WTC11 (cell line): Measurements from ENCODE around the gene GTF2H1.

Source experiments
- ATF3 ChIP-seq: sonication (generic); formaldehyde crosslinking; conservative IDR thresholded peaks from 2 replicates; pipeline ENCODE4 v1.8.1; 2022; ENCODE audit warnings: mild to moderate bottlenecking, missing genetic modification reagents
- CBFB ChIP-seq: sonication (generic); formaldehyde crosslinking; IDR thresholded peaks from 2 replicates; pipeline ENCODE4 v1.8.1; 2022; ENCODE audit warnings: mild to moderate bottlenecking, low read depth, missing genetic modification reagents
- CTCF ChIP-seq: fragments of 200-600 bp; IDR thresholded peaks from 2 replicates; pipeline ENCODE4 v1.8.0; 2022; ENCODE audit warnings: antibody characterized with exemption
- E2F5 ChIP-seq: sonication (generic); formaldehyde crosslinking; IDR thresholded peaks from 2 replicates; pipeline ENCODE4 v1.8.1; 2022; ENCODE audit warnings: mild to moderate bottlenecking, moderate library complexity, missing genetic modification reagents
- ELF4 ChIP-seq: sonication (generic); formaldehyde crosslinking; IDR thresholded peaks from 2 replicates; pipeline ENCODE4 v1.8.1; 2022; ENCODE audit warnings: low read depth, mild to moderate bottlenecking, moderate library complexity, missing genetic modification reagents
- FOXP1 ChIP-seq: sonication (generic); formaldehyde crosslinking; IDR thresholded peaks from 2 replicates; pipeline ENCODE4 v1.8.0; 2022; ENCODE audit warnings: missing genetic modification reagents, mild to moderate bottlenecking, moderate library complexity, borderline replicate concordance
- GABPB1 ChIP-seq: sonication (generic); formaldehyde crosslinking; IDR thresholded peaks from 2 replicates; pipeline ENCODE4 v1.8.1; 2023; ENCODE audit warnings: mild to moderate bottlenecking, missing genetic modification reagents
- KAT7 ChIP-seq: sonication (generic); formaldehyde crosslinking; IDR thresholded peaks from 2 replicates; pipeline ENCODE4 v1.8.1; 2023; ENCODE audit warnings: missing genetic modification reagents, mild to moderate bottlenecking, borderline replicate concordance
- TF ChIP-seq, protein P1 (sequence below): sonication (generic); formaldehyde crosslinking; IDR thresholded peaks from 2 replicates; pipeline ENCODE4 v1.8.1; 2022; ENCODE audit warnings: low read depth, missing genetic modification reagents, borderline replicate concordance
- TF ChIP-seq, protein P2 (sequence below): sonication (generic); formaldehyde crosslinking; IDR thresholded peaks from 2 replicates; pipeline ENCODE4 v1.8.1; 2023; ENCODE audit warnings: mild to moderate bottlenecking, moderate library complexity, missing genetic modification reagents
- TF ChIP-seq, protein P3 (sequence below): sonication (generic); formaldehyde crosslinking; IDR thresholded peaks from 2 replicates; pipeline ENCODE4 v1.8.1; 2022; ENCODE audit warnings: mild to moderate bottlenecking, missing genetic modification reagents, moderate library complexity, borderline replicate concordance
- TF ChIP-seq, protein P4 (sequence below): sonication (generic); formaldehyde crosslinking; IDR thresholded peaks from 2 replicates; pipeline ENCODE4 v1.8.0; 2022; ENCODE audit warnings: mild to moderate bottlenecking, missing genetic modification reagents
- TF ChIP-seq, protein P5 (sequence below): sonication (generic); formaldehyde crosslinking; IDR thresholded peaks from 2 replicates; pipeline ENCODE4 v1.8.1; 2022; ENCODE audit warnings: low read depth, mild to moderate bottlenecking, moderate library complexity, missing genetic modification reagents, borderline replicate concordance

DNA sequence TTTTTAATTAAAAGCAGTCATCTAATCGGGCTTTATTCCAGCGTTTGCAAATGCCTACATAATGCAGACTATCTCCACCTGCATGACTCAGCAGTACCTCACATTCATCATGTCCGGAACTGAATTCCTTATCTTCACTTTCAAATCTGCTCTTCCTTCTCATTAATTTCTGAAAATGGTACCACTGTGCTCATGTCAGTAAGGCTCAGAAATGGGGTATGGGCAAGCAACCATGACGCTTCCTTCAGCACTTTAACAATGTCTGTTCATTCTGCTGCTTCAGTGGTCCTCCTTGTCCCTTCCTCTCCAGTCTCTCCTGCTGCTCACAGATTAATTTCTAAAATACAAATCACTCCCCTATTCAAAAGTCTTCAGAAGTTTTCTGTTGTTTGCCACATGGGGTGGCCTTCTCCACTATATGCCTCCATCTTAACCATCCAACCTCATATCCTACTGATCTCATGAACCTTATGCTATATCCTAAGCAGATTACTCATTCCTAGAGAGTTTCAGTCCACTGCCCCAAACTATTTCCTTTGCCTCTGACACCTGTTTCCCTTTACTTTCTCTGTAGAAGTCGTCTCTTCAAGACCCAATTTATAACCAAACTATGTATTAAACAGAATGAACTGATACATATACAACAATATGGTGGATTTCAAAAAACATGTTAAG, 7.0 kb downstream of the GTF2H1 start:
- TF ChIP-seq GABPB1 (CRISPR knock-in tag), result no peak
- no peak for TF ChIP-seq CBFB (CRISPR knock-in tag)
- no peak for TF ChIP-seq E2F5 (CRISPR knock-in tag)
- no peak for TF ChIP-seq ATF3 (CRISPR knock-in tag)
- no peak for TF ChIP-seq CTCF
- TF ChIP-seq, protein P1, sequence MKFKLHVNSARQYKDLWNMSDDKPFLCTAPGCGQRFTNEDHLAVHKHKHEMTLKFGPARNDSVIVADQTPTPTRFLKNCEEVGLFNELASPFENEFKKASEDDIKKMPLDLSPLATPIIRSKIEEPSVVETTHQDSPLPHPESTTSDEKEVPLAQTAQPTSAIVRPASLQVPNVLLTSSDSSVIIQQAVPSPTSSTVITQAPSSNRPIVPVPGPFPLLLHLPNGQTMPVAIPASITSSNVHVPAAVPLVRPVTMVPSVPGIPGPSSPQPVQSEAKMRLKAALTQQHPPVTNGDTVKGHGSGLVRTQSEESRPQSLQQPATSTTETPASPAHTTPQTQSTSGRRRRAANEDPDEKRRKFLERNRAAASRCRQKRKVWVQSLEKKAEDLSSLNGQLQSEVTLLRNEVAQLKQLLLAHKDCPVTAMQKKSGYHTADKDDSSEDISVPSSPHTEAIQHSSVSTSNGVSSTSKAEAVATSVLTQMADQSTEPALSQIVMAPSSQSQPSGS (CRISPR knock-in tag), result no peak
- TF ChIP-seq, protein P2, sequence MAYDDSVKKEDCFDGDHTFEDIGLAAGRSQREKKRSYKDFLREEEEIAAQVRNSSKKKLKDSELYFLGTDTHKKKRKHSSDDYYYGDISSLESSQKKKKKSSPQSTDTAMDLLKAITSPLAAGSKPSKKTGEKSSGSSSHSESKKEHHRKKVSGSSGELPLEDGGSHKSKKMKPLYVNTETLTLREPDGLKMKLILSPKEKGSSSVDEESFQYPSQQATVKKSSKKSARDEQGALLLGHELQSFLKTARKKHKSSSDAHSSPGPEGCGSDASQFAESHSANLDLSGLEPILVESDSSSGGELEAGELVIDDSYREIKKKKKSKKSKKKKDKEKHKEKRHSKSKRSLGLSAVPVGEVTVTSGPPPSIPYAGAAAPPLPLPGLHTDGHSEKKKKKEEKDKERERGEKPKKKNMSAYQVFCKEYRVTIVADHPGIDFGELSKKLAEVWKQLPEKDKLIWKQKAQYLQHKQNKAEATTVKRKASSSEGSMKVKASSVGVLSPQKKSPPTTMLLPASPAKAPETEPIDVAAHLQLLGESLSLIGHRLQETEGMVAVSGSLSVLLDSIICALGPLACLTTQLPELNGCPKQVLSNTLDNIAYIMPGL (CRISPR knock-in tag), result no peak
- no peak for TF ChIP-seq ELF4 (CRISPR knock-in tag)
- no peak for TF ChIP-seq KAT7
- TF ChIP-seq, protein P3, sequence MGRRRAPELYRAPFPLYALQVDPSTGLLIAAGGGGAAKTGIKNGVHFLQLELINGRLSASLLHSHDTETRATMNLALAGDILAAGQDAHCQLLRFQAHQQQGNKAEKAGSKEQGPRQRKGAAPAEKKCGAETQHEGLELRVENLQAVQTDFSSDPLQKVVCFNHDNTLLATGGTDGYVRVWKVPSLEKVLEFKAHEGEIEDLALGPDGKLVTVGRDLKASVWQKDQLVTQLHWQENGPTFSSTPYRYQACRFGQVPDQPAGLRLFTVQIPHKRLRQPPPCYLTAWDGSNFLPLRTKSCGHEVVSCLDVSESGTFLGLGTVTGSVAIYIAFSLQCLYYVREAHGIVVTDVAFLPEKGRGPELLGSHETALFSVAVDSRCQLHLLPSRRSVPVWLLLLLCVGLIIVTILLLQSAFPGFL, result no peak
- TF ChIP-seq, protein P4, sequence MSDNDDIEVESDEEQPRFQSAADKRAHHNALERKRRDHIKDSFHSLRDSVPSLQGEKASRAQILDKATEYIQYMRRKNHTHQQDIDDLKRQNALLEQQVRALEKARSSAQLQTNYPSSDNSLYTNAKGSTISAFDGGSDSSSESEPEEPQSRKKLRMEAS (CRISPR knock-in tag), result no peak
- TF ChIP-seq, protein P5, sequence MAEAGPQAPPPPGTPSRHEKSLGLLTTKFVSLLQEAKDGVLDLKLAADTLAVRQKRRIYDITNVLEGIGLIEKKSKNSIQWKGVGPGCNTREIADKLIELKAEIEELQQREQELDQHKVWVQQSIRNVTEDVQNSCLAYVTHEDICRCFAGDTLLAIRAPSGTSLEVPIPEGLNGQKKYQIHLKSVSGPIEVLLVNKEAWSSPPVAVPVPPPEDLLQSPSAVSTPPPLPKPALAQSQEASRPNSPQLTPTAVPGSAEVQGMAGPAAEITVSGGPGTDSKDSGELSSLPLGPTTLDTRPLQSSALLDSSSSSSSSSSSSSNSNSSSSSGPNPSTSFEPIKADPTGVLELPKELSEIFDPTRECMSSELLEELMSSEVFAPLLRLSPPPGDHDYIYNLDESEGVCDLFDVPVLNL (CRISPR knock-in tag), result no peak
- no peak for TF ChIP-seq FOXP1 (CRISPR knock-in tag)
